ENCODE measurements around the gene MAL.

GRCh38 chr2:94978917-94979316, 46.6 kb upstream of the MAL start:
- TF ChIP-seq CTCF (conservative IDR thresholded peaks at IDR 0.05; ENCODE audit: low read length), result no peak
- TF ChIP-seq EZH2phosphoT487 (IDR thresholded peaks at IDR 0.05; ENCODE audit: borderline replicate concordance), result no peak
